BJ (cell line): ENCODE data around the gene SPATA6. TPM values are rescaled to one million over a fixed set of nuclear protein-coding genes. Genes with fewer than 3 reads are reported as not detected.

ENCODE experiments used
- CTCF ChIA-PET: fragments of 350-600 bp; formaldehyde crosslinking; extraction: SDS; loops from one replicate; lab custom pipeline; 2021; ENCODE audit warnings: antibody characterized with exemption, inconsistent platforms; lab: Yijun Ruan, JAX
- POLR2A ChIA-PET: fragments of 300-600 bp; sonication (Branson Sonifier 250); formaldehyde crosslinking; extraction: SDS; loops from one replicate; lab custom pipeline; 2021; ENCODE audit warnings: antibody characterized with exemption; lab: Charles Lee
- DNase-seq: peaks from one replicate; pipeline ENCODE4 v3.0.0-alpha.2; 2011; ENCODE audit warnings: low read depth
- H3K27me3 ChIP-seq: 2 replicates; pipeline ENCODE4 v1.6.0; 2011; ENCODE audit warnings: low read length; ENCODE audit not compliant: control insufficient read depth, insufficient read depth
- H3K36me3 ChIP-seq: 2 replicates; pipeline ENCODE4 v1.5.1; 2011; ENCODE audit warnings: low read length; ENCODE audit not compliant: control insufficient read depth, insufficient read depth
- H3K4me3 ChIP-seq: 2 replicates; pipeline ENCODE4 v1.5.1; 2011; ENCODE audit warnings: low read depth, mild to moderate bottlenecking, control low read depth, low read length
- CTCF ChIP-seq: IDR thresholded peaks from 2 replicates; pipeline ENCODE4 v1.5.1; 2011; ENCODE audit warnings: low read depth, mild to moderate bottlenecking, control low read depth, inconsistent platforms, low read length, moderate library complexity; ENCODE audit not compliant: insufficient read depth
- polyA plus RNA-seq: library from polyadenylated mRNA; depleted of rRNA; stranded (reverse); fragments of >200 nt; gene quantifications from 2 replicates; pipeline ENCODE4 v1.2.3, GENCODE V29; 2011

SPATA6 gene
- polyA plus RNA-seq, 1 experiment, result 1.6 TPM

DNA sequence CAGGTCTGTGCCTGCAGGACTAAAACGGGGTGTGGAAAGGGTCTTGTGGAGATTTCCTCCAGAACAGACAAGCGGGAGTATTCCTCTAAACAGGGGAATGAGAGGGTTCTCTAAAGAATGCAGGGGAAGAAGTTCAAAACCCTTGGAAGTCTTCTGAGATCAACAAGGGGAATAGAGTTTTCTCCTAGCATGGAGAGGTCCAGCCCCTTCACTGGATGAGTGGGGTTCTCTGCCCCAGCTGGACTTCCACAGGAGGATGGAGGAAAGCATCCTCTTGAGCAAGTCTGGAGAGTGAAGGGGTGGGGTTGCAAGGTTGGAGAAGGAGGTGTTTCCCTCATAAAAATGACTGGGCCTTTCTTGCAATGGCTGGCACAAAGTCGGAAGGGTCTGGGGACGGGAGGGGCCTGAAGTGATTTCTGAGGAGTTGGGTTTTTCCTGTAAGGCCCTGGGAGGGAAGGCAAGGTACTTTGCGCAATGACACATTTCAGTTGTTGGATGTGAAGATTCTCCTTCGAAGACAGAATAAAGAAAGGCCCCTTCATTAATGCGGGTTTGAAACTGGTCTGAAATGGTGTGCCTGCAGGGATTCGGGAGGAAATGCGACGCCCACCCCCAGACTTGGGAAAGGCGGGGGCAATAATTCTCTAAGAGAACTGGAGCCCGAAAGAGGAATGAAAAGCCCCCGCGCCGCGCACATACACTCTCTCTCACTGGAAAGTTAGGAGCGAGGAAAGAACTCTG lies 884 bp downstream of the SPATA6 start:
- DNase-seq, result no peak
- Histone ChIP-seq H3K4me3 (peak overlapping the region; percentile 62), H3K36me3 (no peaks in the 10 kb centered on the region), H3K27me3 (no peaks in the 10 kb centered on the region)
- ChIA-PET POLR2A (no interaction called here), CTCF (interaction anchor here (1.0 to 2.6 kb wide), 3 partner anchors 19 to 29 kb away, joined by 4 to 11 read pairs (median 4); no protein-coding TSS in a partner anchor)
- no peak for TF ChIP-seq CTCF

DNA sequence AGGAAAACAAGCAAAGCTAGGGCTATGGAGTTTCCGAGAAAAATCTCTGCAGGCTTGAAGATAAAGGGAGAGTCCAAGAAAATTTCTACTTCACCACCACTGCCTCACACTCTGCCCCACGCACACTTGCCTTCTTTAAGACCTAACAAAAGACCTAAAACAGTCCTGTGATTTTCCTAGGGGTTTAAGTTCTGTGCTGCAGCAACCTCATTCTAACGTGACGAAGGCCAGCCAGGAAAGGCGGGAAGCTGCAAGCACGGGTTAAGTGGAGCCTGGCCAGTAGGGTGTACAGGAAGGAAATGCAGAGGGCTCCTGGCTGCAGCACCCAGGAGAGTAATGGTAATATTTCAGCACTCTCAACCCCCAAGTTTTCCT lies 1.5 kb downstream of the SPATA6 start:
- ChIA-PET CTCF (interaction anchor here (1.8 to 2.6 kb wide), 2 partner anchors 20 to 24 kb away, joined by 4 to 11 read pairs; no protein-coding TSS in a partner anchor), POLR2A (no interaction called here)
- Histone ChIP-seq H3K27me3 (no peaks in the 10 kb centered on the region), H3K36me3 (no peaks in the 10 kb centered on the region), H3K4me3 (no peak overlapping the region)
- no peak for TF ChIP-seq CTCF
- no peak for DNase-seq

GRCh38 chr1:48469616-48470480 lies 2.2 kb downstream of the SPATA6 start:
- ChIA-PET POLR2A (no interaction called here), CTCF (interaction anchor here (1.8 to 2.6 kb wide), 2 partner anchors 20 to 25 kb away, joined by 4 to 11 read pairs; no protein-coding TSS in a partner anchor)

DNA sequence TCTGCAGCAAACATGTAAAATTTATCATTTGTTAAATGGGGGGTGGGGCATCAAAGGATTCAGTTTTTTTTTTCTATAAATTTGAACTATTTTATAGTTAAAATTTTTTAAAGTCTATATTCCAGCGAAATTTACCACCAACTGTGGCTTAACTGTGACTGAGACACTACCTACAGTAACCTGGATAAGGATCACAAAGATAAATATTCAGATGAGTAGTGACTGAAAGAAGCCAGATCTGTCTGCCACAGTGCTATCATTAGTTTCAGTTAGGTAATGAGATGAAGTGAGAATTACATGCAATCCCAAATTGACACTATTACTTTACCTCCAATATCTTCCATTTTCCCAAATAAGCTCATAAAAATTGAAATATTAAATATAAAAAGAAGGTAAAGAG lies 5.4 kb downstream of the SPATA6 start:
- H3K27me3 ChIP-seq, result no peaks in the 10 kb centered on the region
- ChIA-PET CTCF (interaction anchor here (0.6 kb wide), 1 partner anchor 29 kb away, joined by 3 read pairs; no protein-coding TSS in a partner anchor), POLR2A (no interaction called here)
- no peak for DNase-seq
- TF ChIP-seq CTCF, result no peak
- H3K4me3 ChIP-seq, result no peak overlapping the region
- no peaks in the 10 kb centered on the region for H3K36me3 ChIP-seq

More at GRCh38 chr1:48469616-48470480, 2.2 kb downstream of the SPATA6 start:
- no peak for DNase-seq
- Histone ChIP-seq H3K4me3 (no peak overlapping the region), H3K36me3 (no peaks in the 10 kb centered on the region), H3K27me3 (no peaks in the 10 kb centered on the region)
- TF ChIP-seq CTCF, result no peak
